GM13976 (cell line): ENCODE results near the gene DCST2.

Experiments used
- DNase-seq: peaks from one replicate; pipeline ENCODE4 v3.0.0; 2012; ENCODE audit warnings: low spot score
- CTCF ChIP-seq: IDR thresholded peaks from 2 replicates; pipeline ENCODE4 v1.5.1; 2012; ENCODE audit warnings: borderline replicate concordance, mild to moderate bottlenecking; ENCODE audit not compliant: insufficient read depth; ENCODE audit errors: extremely low read depth, missing control alignments, control extremely low read depth
- in situ Hi-C: fragments of 300-500 bp; cut with MboI; formaldehyde crosslinking; loops from one replicate; pipeline ENCODE4 v1.12.0; 2022; ENCODE audit warnings: low sequenced_read_pairs, mixed read lengths, inconsistent platforms; ENCODE audit not compliant: unreplicated experiment

Gene DCST2

GRCh38 chr1:155016231-155016831 is 17.2 kb downstream of the DCST2 start:
- no peak for DNase-seq
- in situ Hi-C loops, result no loop called here
- TF ChIP-seq CTCF, result no peak

- TF ChIP-seq CTCF, result no peak
- DNase-seq, result no peak
- in situ Hi-C loops, result no loop called here
Observed at GRCh38 chr1:155015527-155016230, 17.9 kb downstream of the DCST2 start.

- in situ Hi-C loops, result no loop called here
- no peak for TF ChIP-seq CTCF
Observed at GRCh38 chr1:155014709-155015508, 18.7 kb downstream of the DCST2 start.

GRCh38 chr1:155013632-155014031 is 19.9 kb downstream of the DCST2 start:
- no peak for TF ChIP-seq CTCF
- no peak for DNase-seq
- in situ Hi-C loops, result no loop called here

More at GRCh38 chr1:155014709-155015508, 18.7 kb downstream of the DCST2 start:
- DNase-seq, result no peak

- no peak for TF ChIP-seq CTCF
- DNase-seq, result no peak
- in situ Hi-C loops, result no loop called here
Observed at GRCh38 chr1:155012776-155013602, 20.6 kb downstream of the DCST2 start.

GRCh38 chr1:155012026-155012546 is 21.5 kb downstream of the DCST2 start:
- in situ Hi-C loops, result no loop called here
- TF ChIP-seq CTCF, result no peak
- DNase-seq, result no peak
